ENCODE data around the gene CAPN11. TPM values are rescaled to one million over a fixed set of nuclear protein-coding genes. Genes with fewer than 3 reads are reported as not detected.

The CAPN11 gene
- total and polyA plus RNA-seq, 8 donors = 0.15 to 0.19 (median 0.18) TPM; not detected in 5

- peaks cover 0 to 10% (median 6%) of the 10 kb centered on the region in 4 donors for H3K4me1 ChIP-seq
- no peak overlapping the region for H3K27ac ChIP-seq
- no peaks in the 10 kb centered on the region for H3K36me3 ChIP-seq
- H3K4me3 ChIP-seq = no peak overlapping the region
- DNase-seq = no peak
- WGBS, 5 donors = 68 to 76% (median 74%) methylated on average over 6 of the region's 6 CpGs
- intact Hi-C loops (cut with DNase I; ENCODE audit: low total_unique reads) = no loop called here
- no peak for TF ChIP-seq CTCF (IDR thresholded peaks at IDR 0.05)
- no peak for TF ChIP-seq EP300 (IDR thresholded peaks at IDR 0.05)
- TF ChIP-seq POLR2A (IDR thresholded peaks at IDR 0.05) = no peak
- TF ChIP-seq POLR2AphosphoS5 (IDR thresholded peaks at IDR 0.05) = no peak
- no peaks in the 10 kb centered on the region for H3K27me3 ChIP-seq
- H3K9me3 ChIP-seq = no peaks in the 10 kb centered on the region
Measured at GRCh38 chr6:44203955-44204354, 45.3 kb downstream of the CAPN11 start.

GRCh38 chr6:44207966-44208365 is 49.3 kb downstream of the CAPN11 start:
- no peaks in the 10 kb centered on the region for H3K36me3 ChIP-seq
- no peak for DNase-seq
- no peaks in the 10 kb centered on the region for H3K9me3 ChIP-seq
- H3K4me1 ChIP-seq = peaks cover 0 to 10% (median 4%) of the 10 kb centered on the region in 4 donors
- 93 to 97% (median 96%) methylated on average over 6 of the region's 6 CpGs for WGBS, 5 donors
- no peak overlapping the region for H3K4me3 ChIP-seq
- H3K27ac ChIP-seq = no peak overlapping the region
- intact Hi-C loops (cut with DNase I; ENCODE audit: low total_unique reads) = no loop called here
- H3K27me3 ChIP-seq = no peaks in the 10 kb centered on the region
- no peak for TF ChIP-seq POLR2A (IDR thresholded peaks at IDR 0.05)
- TF ChIP-seq POLR2AphosphoS5 (IDR thresholded peaks at IDR 0.05) = no peak
- no peak for TF ChIP-seq CTCF (IDR thresholded peaks at IDR 0.05)
- TF ChIP-seq EP300 (IDR thresholded peaks at IDR 0.05) = no peak

GRCh38 chr6:44211284-44211683 is 52.7 kb downstream of the CAPN11 start:
- H3K4me1 ChIP-seq = peaks cover 2 to 5% (median 4%) of the 10 kb centered on the region in 4 donors
- intact Hi-C loops (cut with DNase I; ENCODE audit: low total_unique reads) = no loop called here
- TF ChIP-seq POLR2AphosphoS5 (IDR thresholded peaks at IDR 0.05) (no peak), POLR2A (IDR thresholded peaks at IDR 0.05) (no peak), CTCF (IDR thresholded peaks at IDR 0.05) (no peak), EP300 (IDR thresholded peaks at IDR 0.05) (no peak)
- no peak overlapping the region for H3K27ac ChIP-seq
- no peaks in the 10 kb centered on the region for H3K9me3 ChIP-seq
- H3K27me3 ChIP-seq = no peaks in the 10 kb centered on the region
- no peak for DNase-seq
- WGBS, 5 donors = 78 to 92% (median 88%) methylated on average over 3 of the region's 3 CpGs
- H3K4me3 ChIP-seq = no peak overlapping the region
- H3K36me3 ChIP-seq = no peaks in the 10 kb centered on the region

- Histone ChIP-seq H3K27ac (no peak overlapping the region), H3K36me3 (no peaks in the 10 kb centered on the region), H3K9me3 (no peaks in the 10 kb centered on the region), H3K4me3 (no peak overlapping the region), H3K27me3 (no peaks in the 10 kb centered on the region), H3K4me1 (peaks cover 33 to 35% (median 34%) of the 10 kb centered on the region in 4 donors)
- TF ChIP-seq POLR2AphosphoS5 (IDR thresholded peaks at IDR 0.05) (no peak), POLR2A (IDR thresholded peaks at IDR 0.05) (no peak), CTCF (IDR thresholded peaks at IDR 0.05) (no peak), EP300 (IDR thresholded peaks at IDR 0.05) (no peak)
- 89 to 93% (median 90%) methylated on average over 6 of the region's 6 CpGs for WGBS, 5 donors
- DNase-seq = no peak
- intact Hi-C loops (cut with DNase I; ENCODE audit: low total_unique reads) = no loop called here
Measured at GRCh38 chr6:44214307-44214706, 55.7 kb downstream of the CAPN11 start.

Measured in stomach (tissue), 9 donors.